Cardiac muscle cell (in vitro differentiated cells and primary cell): ENCODE measurements around the gene BTNL9. TPM values are rescaled to one million over a fixed set of nuclear protein-coding genes. Genes with fewer than 3 reads are reported as not detected.

Experiments
- DNase-seq, 2 donors: peaks; one replicate each; pipeline versions ENCODE4 v3.0.0 to v3.0.0-alpha.2; 2010 to 2017; ENCODE audit warnings: low read depth in 1 of 2, low spot score in 1 of 2
- H3K27ac ChIP-seq: fragments of 200-600 bp; sonication (generic); 2 replicates; pipeline ENCODE4 v1.5.1; 2016
- H3K27me3 ChIP-seq: fragments of 200-600 bp; sonication (generic); 2 replicates; pipeline ENCODE4 v1.6.0; 2016; ENCODE audit warnings: control low read depth
- H3K36me3 ChIP-seq: fragments of 200-600 bp; sonication (generic); 2 replicates; pipeline ENCODE4 v1.5.1; 2016; ENCODE audit warnings: control low read depth
- H3K4me1 ChIP-seq: fragments of 200-600 bp; sonication (generic); 2 replicates; pipeline ENCODE4 v1.8.1; 2017; ENCODE audit warnings: low read depth, mild to moderate bottlenecking, mixed run types
- H3K4me3 ChIP-seq: fragments of 200-600 bp; sonication (generic); 2 replicates; pipeline ENCODE4 v1.5.1; 2016; ENCODE audit warnings: mild to moderate bottlenecking
- H3K9me3 ChIP-seq: fragments of 200-600 bp; sonication (generic); 2 replicates; pipeline ENCODE4 v1.5.1; 2017; ENCODE audit warnings: low read depth, mild to moderate bottlenecking, control low read depth
- polyA plus RNA-seq: library from polyadenylated mRNA; unstranded; fragments of >200 nt; fragmentation: Nextera tagmentation; extraction: Ambion mirVana; gene quantifications from 2 replicates; pipeline ENCODE4 v1.2.1, GENCODE V29; 2016
- total RNA-seq: library from RNA; depleted of rRNA; stranded (reverse); fragments of >200 nt; gene quantifications from 2 replicates; pipeline ENCODE4 v1.2.3, GENCODE V29; 2016
- TF ChIP-seq, protein P1 (sequence below): IDR thresholded peaks from 2 replicates; pipeline ENCODE4 v1.5.1; 2012; ENCODE audit warnings: low read depth, mild to moderate bottlenecking, low read length

Gene BTNL9
- total and polyA plus RNA-seq, 2 experiments from 2014 or later, result not detected

DNA sequence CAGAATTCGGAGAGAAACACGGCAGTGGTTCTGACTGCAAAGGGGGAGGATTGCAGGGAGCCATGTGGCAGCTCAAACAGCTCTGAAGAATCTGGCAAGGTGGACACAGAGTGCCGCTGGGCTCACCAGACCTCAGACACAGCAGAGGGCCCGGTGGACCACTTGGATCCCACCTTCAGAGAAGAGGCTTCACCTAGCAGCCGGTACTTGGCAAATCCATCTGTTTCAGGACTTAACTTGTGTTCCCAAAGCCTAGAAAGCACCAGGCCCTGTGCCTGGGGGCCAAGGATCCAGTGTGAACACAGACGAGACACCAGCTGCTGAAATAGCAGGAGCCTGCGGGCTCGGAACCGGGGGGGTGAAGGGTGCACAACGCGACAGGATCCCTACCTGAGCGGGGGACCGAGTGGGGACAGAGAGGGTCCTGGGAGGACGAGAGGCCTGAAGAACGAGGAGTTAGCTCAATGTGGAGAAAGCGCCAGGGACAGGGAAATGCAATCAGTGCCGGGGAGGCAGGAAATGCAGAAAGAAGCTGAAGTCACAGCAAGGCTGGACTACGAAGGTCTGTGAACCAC is 44.6 kb downstream of the BTNL9 start:
- no peaks in the 10 kb centered on the region for H3K4me1 ChIP-seq
- DNase-seq, result no peak
- H3K36me3 ChIP-seq, result no peaks in the 10 kb centered on the region
- H3K9me3 ChIP-seq, result no peaks in the 10 kb centered on the region
- TF ChIP-seq, protein P1, sequence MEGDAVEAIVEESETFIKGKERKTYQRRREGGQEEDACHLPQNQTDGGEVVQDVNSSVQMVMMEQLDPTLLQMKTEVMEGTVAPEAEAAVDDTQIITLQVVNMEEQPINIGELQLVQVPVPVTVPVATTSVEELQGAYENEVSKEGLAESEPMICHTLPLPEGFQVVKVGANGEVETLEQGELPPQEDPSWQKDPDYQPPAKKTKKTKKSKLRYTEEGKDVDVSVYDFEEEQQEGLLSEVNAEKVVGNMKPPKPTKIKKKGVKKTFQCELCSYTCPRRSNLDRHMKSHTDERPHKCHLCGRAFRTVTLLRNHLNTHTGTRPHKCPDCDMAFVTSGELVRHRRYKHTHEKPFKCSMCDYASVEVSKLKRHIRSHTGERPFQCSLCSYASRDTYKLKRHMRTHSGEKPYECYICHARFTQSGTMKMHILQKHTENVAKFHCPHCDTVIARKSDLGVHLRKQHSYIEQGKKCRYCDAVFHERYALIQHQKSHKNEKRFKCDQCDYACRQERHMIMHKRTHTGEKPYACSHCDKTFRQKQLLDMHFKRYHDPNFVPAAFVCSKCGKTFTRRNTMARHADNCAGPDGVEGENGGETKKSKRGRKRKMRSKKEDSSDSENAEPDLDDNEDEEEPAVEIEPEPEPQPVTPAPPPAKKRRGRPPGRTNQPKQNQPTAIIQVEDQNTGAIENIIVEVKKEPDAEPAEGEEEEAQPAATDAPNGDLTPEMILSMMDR, result no peak
- H3K27me3 ChIP-seq, result no peaks in the 10 kb centered on the region
- no peak overlapping the region for H3K27ac ChIP-seq
- no peak overlapping the region for H3K4me3 ChIP-seq

DNA sequence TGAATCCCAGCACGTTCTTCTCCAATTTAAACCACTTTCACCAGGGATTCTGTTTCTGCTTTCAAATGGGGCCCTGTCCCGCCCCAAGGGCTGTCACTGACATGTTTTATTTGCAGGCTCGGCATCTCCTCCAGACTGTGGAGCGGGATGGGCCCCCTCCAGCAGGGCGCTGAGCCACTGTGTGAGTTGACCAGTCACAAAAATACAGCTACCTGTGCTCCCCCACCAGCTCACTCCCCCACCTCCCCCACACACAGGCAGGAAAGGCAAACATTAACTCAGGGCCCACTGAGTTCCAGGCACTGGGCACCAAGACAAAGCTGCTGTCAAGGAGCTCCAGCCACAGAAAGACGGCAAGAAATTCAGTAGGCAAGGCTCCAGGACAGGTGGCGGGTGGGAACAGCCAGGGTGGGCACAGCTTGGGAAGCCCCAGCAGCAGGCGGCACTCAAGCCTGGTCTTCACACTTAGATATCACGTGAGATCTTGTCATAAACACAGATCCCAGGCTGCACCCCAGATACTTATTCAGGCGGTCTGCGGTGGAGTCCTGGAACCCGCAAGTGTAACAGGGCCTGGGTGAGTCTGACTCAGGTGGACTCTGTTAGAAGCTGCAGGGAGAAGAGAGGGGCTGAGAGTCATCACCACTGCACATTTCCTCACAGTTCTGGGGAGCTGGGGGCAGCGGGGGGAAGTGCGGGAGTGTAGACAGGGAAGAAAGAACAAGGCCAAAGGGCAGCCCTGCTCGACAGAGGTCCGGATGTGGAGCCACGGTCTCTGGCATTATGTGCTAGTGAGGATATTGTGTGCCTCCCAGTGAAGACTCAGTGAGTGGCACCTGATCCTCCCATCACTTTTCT is 46.2 kb downstream of the BTNL9 start:
- Histone ChIP-seq H3K9me3 (no peaks in the 10 kb centered on the region), H3K4me3 (no peak overlapping the region), H3K4me1 (no peaks in the 10 kb centered on the region), H3K36me3 (no peaks in the 10 kb centered on the region), H3K27me3 (no peaks in the 10 kb centered on the region), H3K27ac (no peak overlapping the region)
- TF ChIP-seq, protein P1, result no peak
- no peak for DNase-seq

DNA sequence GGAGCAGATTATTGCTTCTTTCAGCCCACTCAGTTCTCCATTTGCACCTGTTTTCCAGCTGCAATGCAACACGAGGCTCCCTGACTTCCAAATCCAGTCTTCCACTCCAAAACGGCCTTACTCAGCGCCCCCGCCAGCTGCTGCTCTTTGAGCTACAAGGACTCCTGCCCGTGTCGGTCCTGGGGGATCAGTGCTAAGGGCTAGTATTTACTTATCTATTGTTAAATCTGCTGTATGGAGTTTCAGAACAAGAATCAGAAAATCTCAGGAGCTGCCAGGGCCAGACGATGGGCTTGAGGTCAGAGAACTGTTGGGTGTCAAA is 46.8 kb downstream of the BTNL9 start:
- TF ChIP-seq, protein P1, result no peak
- Histone ChIP-seq H3K36me3 (no peaks in the 10 kb centered on the region), H3K27me3 (no peaks in the 10 kb centered on the region), H3K4me3 (no peak overlapping the region), H3K27ac (no peak overlapping the region), H3K9me3 (no peaks in the 10 kb centered on the region), H3K4me1 (no peaks in the 10 kb centered on the region)
- DNase-seq, result no peak

DNA sequence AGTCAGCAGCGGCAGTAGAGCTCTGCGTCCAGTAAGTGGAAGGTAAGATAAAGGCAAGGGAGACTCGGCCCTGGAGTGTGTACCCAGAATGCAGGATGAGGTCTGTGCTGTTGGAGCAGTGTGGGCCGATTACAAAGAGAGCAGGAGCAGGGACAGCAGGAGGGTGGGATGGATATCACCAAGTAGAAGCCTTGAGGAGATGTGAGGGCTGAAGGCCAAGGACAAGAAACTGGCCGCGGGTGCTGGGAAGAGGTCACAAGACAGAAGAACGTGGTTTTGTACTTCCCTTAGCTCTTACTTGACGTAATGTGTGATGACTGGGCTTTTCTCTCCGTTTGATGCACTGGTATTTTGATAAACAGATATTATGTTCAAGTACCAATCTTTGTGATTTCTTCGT is 47.2 kb downstream of the BTNL9 start:
- DNase-seq, result no peak
- Histone ChIP-seq H3K4me1 (no peaks in the 10 kb centered on the region), H3K27me3 (no peaks in the 10 kb centered on the region), H3K9me3 (no peaks in the 10 kb centered on the region), H3K27ac (no peak overlapping the region), H3K36me3 (no peaks in the 10 kb centered on the region), H3K4me3 (no peak overlapping the region)
- TF ChIP-seq, protein P1, result no peak

DNA sequence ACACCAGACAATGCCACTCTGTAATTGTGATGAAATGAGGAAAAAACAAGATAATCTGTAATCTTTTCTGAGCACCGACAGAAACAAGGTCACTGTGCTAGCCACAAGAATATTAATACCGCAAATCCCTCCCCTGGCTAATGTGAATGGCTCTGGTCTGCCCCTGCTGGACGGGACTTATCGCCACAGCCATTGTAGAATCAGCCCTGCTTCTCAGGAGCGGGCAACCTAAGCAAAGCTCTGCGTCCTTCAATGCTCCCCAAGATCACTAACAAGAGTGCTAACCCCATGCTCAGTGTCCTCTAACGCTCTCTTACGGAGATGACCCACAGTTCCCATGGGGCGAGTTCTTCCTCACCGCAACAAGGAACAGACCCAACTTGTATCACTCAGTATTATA is 48.2 kb downstream of the BTNL9 start:
- Histone ChIP-seq H3K4me1 (no peaks in the 10 kb centered on the region), H3K36me3 (no peaks in the 10 kb centered on the region), H3K9me3 (no peaks in the 10 kb centered on the region), H3K27me3 (no peaks in the 10 kb centered on the region), H3K4me3 (no peak overlapping the region), H3K27ac (no peak overlapping the region)
- no peak for DNase-seq
- TF ChIP-seq, protein P1, result peak; percentile 25
